ENCODE data around the gene DOCK11.
"Not testable (repeated sequence)": the region's sequence is repeated elsewhere in the genome, so short reads cannot be mapped to it uniquely, and the experiment has no call there.

The DOCK11 gene

GRCh38 chrX:118459494-118459893, 36.1 kb upstream of the DOCK11 start:
- Histone ChIP-seq H3K4me3 (ENCODE audit: low read depth, low read length, poor library complexity, severe bottlenecking) (no peak overlapping the region), H3K27me3 (ENCODE audit: insufficient read depth, low read length) (no peaks in the 10 kb centered on the region), H3K79me2 (ENCODE audit: insufficient read depth, low read length) (no peaks in the 10 kb centered on the region), H4K20me1 (ENCODE audit: insufficient read depth, low read length) (no peaks in the 10 kb centered on the region), H3K27ac (ENCODE audit: low read depth, low read length, poor library complexity, severe bottlenecking) (no peak overlapping the region), H3K4me2 (ENCODE audit: low read length) (no peak overlapping the region), H3K9me3 (ENCODE audit: low read length) (no peaks in the 10 kb centered on the region), H3K36me3 (ENCODE audit: insufficient read depth, low read length) (no peaks in the 10 kb centered on the region), H3F3A (ENCODE audit: insufficient read depth, low read length) (no peaks in the 10 kb centered on the region), H2AFZ (ENCODE audit: low read length) (no peak overlapping the region), H3K9ac (ENCODE audit: low read length) (no peak overlapping the region), H3K9me2 (ENCODE audit: low read depth, low read length) (no peaks in the 10 kb centered on the region), H3K4me1 (ENCODE audit: insufficient read depth, low read length, severe bottlenecking) (no peaks in the 10 kb centered on the region)
- TF ChIP-seq CTCF (IDR thresholded peaks at IDR 0.05; ENCODE audit: low read length) (peak; percentile 59), EZH2 (IDR thresholded peaks at IDR 0.05; ENCODE audit: borderline replicate concordance, low read length) (no peak)

GRCh38 chrX:118464501-118464900, 31.1 kb upstream of the DOCK11 start:
- no peaks in the 10 kb centered on the region for H3K27me3 ChIP-seq (ENCODE audit: insufficient read depth, low read length)
- H3K9me2 ChIP-seq (ENCODE audit: low read depth, low read length): no peaks in the 10 kb centered on the region
- H3K36me3 ChIP-seq (ENCODE audit: insufficient read depth, low read length): no peaks in the 10 kb centered on the region
- no peaks in the 10 kb centered on the region for H3K9me3 ChIP-seq (ENCODE audit: low read length)
- no peaks in the 10 kb centered on the region for H3K79me2 ChIP-seq (ENCODE audit: insufficient read depth, low read length)
- H3K4me3 ChIP-seq (ENCODE audit: low read depth, low read length, poor library complexity, severe bottlenecking): no peak overlapping the region
- no peaks in the 10 kb centered on the region for H3F3A ChIP-seq (ENCODE audit: insufficient read depth, low read length)
- H2AFZ ChIP-seq (ENCODE audit: low read length): no peak overlapping the region
- TF ChIP-seq EZH2 (IDR thresholded peaks at IDR 0.05; ENCODE audit: borderline replicate concordance, low read length): no peak
- no peak for TF ChIP-seq CTCF (IDR thresholded peaks at IDR 0.05; ENCODE audit: low read length)
- no peak overlapping the region for H3K4me2 ChIP-seq (ENCODE audit: low read length)
- H3K4me1 ChIP-seq (ENCODE audit: insufficient read depth, low read length, severe bottlenecking): no peaks in the 10 kb centered on the region
- no peak overlapping the region for H3K27ac ChIP-seq (ENCODE audit: low read depth, low read length, poor library complexity, severe bottlenecking)
- H3K9ac ChIP-seq (ENCODE audit: low read length): no peak overlapping the region
- H4K20me1 ChIP-seq (ENCODE audit: insufficient read depth, low read length): no peaks in the 10 kb centered on the region

GRCh38 chrX:118468122-118468521, 27.5 kb upstream of the DOCK11 start:
- Histone ChIP-seq H2AFZ (ENCODE audit: low read length) (no peak overlapping the region), H3K4me2 (ENCODE audit: low read length) (no peak overlapping the region)
- TF ChIP-seq EZH2 (IDR thresholded peaks at IDR 0.05; ENCODE audit: borderline replicate concordance, low read length): no peak
- TF ChIP-seq CTCF (IDR thresholded peaks at IDR 0.05; ENCODE audit: low read length): no peak

GRCh38 chrX:118470721-118471347, 24.8 kb upstream of the DOCK11 start:
- not testable (repeated sequence) for H3K9ac ChIP-seq (ENCODE audit: low read length); H3K4me3 ChIP-seq (ENCODE audit: low read depth, low read length, poor library complexity, severe bottlenecking); H2AFZ ChIP-seq (ENCODE audit: low read length); H3K9me3 ChIP-seq (ENCODE audit: low read length); H3F3A ChIP-seq (ENCODE audit: insufficient read depth, low read length); H3K27me3 ChIP-seq (ENCODE audit: insufficient read depth, low read length); H3K79me2 ChIP-seq (ENCODE audit: insufficient read depth, low read length); H3K27ac ChIP-seq (ENCODE audit: low read depth, low read length, poor library complexity, severe bottlenecking); H3K4me1 ChIP-seq (ENCODE audit: insufficient read depth, low read length, severe bottlenecking); H3K9me2 ChIP-seq (ENCODE audit: low read depth, low read length); H3K36me3 ChIP-seq (ENCODE audit: insufficient read depth, low read length); H4K20me1 ChIP-seq (ENCODE audit: insufficient read depth, low read length); H3K4me2 ChIP-seq (ENCODE audit: low read length)

More at GRCh38 chrX:118468122-118468521, 27.5 kb upstream of the DOCK11 start:
- H3K36me3 ChIP-seq (ENCODE audit: insufficient read depth, low read length): no peaks in the 10 kb centered on the region
- no peak overlapping the region for H3K4me3 ChIP-seq (ENCODE audit: low read depth, low read length, poor library complexity, severe bottlenecking)
- H3K27me3 ChIP-seq (ENCODE audit: insufficient read depth, low read length): no peaks in the 10 kb centered on the region
- no peaks in the 10 kb centered on the region for H4K20me1 ChIP-seq (ENCODE audit: insufficient read depth, low read length)
- H3K27ac ChIP-seq (ENCODE audit: low read depth, low read length, poor library complexity, severe bottlenecking): no peak overlapping the region
- H3K79me2 ChIP-seq (ENCODE audit: insufficient read depth, low read length): no peaks in the 10 kb centered on the region
- no peaks in the 10 kb centered on the region for H3K4me1 ChIP-seq (ENCODE audit: insufficient read depth, low read length, severe bottlenecking)
- H3K9ac ChIP-seq (ENCODE audit: low read length): no peak overlapping the region
- no peaks in the 10 kb centered on the region for H3K9me2 ChIP-seq (ENCODE audit: low read depth, low read length)
- no peaks in the 10 kb centered on the region for H3F3A ChIP-seq (ENCODE audit: insufficient read depth, low read length)
- H3K9me3 ChIP-seq (ENCODE audit: low read length): no peaks in the 10 kb centered on the region
